ENCODE data around the gene VPS41. TPM values are rescaled to one million over a fixed set of nuclear protein-coding genes. Genes with fewer than 3 reads are reported as not detected.

The VPS41 gene
- total and polyA plus RNA-seq, 2 of the 13 experiments (the other 11 are each of a cell fraction or from before 2014, with no cell fraction given) = 12.1 to 43.4 TPM

DNA sequence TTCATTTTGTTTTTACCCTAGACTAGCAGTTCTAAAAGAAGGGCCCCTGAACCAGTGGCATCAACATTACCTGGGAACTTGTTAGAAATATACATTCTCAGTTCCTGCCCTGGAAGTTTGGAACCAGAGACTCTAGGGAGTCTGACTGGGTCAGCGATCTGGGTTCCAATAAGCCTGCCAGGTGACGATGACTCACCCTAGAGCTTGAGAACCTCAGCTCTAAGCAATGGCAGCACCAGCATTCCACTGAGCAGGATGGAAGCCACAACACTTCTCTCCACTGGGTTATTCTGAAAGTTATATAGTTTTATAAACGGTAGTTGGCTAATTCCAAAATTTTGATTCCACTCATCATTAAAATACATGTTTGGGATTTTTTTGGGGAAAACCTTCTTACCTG, 180.8 kb downstream of the VPS41 start:
- Histone ChIP-seq H4K20me1 (ENCODE audit: insufficient read depth, low read length) (no peaks in the 10 kb centered on the region), H3K27me3 (ENCODE audit: control insufficient read depth in 1 of 2, insufficient read depth in 2 of 2, low read length in 2 of 2) (no peaks in the 10 kb centered on the region), H2AFZ (ENCODE audit: low read length) (no peak overlapping the region), H3K79me2 (ENCODE audit: insufficient read depth, low read length) (no peaks in the 10 kb centered on the region), H3K27ac (ENCODE audit: extremely low read length, insufficient read depth, low read length) (no peak overlapping the region), H3K9ac (ENCODE audit: insufficient read depth, low read depth, low read length) (no peak overlapping the region), H3K4me3 (replicated peaks in 1 of 3; ENCODE audit: insufficient read depth in 1 of 3, low read depth in 2 of 3, low read length in 3 of 3) (no peak overlapping the region), H3K4me1 (ENCODE audit: insufficient read depth, low read length) (no peaks in the 10 kb centered on the region), H3K9me3 (ENCODE audit: low read length) (no peaks in the 10 kb centered on the region), H3K36me3 (replicated peaks in 1 of 2; ENCODE audit: control insufficient read depth in 1 of 2, insufficient read depth in 2 of 2, low read length in 2 of 2) (0 out of 5 replicates have a peak, but pooled peaks cover 0 to 7% of the 10 kb centered on the region in 2 experiments), H3K4me2 (ENCODE audit: low read depth, low read length) (no peak overlapping the region)
- BruUV-seq (replicated peaks) = no TSS peak
- in situ Hi-C loops (cut with HindIII; ENCODE audit: extremely low pct_ligation_motif_present, low pct_unique_long_range_greater_than_20kb) (no loop called here), intact Hi-C loops (cut with micrococcal nuclease; ENCODE audit: unreplicated experiment) (no loop called here)
- 97% methylated on average over 3 of the region's 3 CpGs for WGBS (ENCODE audit: low lambda C conversion rate)
- ATAC-seq (no peak), DNase-seq (ENCODE audit: low spot score) (no peak), FAIRE-seq (no peak)
- ChIA-PET POLR2A (no interaction called here), CTCF (ENCODE audit: low intra/inter-chr PET ratio, low total read pairs) (no interaction called here)
- no peak for TF ChIP-seq SIX4 (CRISPR knock-in tag; IDR thresholded peaks at IDR 0.05)
- TF ChIP-seq, protein P1, sequence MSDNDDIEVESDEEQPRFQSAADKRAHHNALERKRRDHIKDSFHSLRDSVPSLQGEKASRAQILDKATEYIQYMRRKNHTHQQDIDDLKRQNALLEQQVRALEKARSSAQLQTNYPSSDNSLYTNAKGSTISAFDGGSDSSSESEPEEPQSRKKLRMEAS (IDR thresholded peaks at IDR 0.05) = no peak
- no peak for TF ChIP-seq MTA3 (CRISPR knock-in tag; IDR thresholded peaks at IDR 0.05)
- no peak for TF ChIP-seq CHD2 (IDR thresholded peaks at IDR 0.05; ENCODE audit: low read depth, low read length)
- TF ChIP-seq, protein P2, sequence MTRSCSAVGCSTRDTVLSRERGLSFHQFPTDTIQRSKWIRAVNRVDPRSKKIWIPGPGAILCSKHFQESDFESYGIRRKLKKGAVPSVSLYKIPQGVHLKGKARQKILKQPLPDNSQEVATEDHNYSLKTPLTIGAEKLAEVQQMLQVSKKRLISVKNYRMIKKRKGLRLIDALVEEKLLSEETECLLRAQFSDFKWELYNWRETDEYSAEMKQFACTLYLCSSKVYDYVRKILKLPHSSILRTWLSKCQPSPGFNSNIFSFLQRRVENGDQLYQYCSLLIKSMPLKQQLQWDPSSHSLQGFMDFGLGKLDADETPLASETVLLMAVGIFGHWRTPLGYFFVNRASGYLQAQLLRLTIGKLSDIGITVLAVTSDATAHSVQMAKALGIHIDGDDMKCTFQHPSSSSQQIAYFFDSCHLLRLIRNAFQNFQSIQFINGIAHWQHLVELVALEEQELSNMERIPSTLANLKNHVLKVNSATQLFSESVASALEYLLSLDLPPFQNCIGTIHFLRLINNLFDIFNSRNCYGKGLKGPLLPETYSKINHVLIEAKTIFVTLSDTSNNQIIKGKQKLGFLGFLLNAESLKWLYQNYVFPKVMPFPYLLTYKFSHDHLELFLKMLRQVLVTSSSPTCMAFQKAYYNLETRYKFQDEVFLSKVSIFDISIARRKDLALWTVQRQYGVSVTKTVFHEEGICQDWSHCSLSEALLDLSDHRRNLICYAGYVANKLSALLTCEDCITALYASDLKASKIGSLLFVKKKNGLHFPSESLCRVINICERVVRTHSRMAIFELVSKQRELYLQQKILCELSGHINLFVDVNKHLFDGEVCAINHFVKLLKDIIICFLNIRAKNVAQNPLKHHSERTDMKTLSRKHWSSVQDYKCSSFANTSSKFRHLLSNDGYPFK (CRISPR knock-in tag; IDR thresholded peaks at IDR 0.05; ENCODE audit: borderline replicate concordance) = no peak
- TF ChIP-seq, protein P3, sequence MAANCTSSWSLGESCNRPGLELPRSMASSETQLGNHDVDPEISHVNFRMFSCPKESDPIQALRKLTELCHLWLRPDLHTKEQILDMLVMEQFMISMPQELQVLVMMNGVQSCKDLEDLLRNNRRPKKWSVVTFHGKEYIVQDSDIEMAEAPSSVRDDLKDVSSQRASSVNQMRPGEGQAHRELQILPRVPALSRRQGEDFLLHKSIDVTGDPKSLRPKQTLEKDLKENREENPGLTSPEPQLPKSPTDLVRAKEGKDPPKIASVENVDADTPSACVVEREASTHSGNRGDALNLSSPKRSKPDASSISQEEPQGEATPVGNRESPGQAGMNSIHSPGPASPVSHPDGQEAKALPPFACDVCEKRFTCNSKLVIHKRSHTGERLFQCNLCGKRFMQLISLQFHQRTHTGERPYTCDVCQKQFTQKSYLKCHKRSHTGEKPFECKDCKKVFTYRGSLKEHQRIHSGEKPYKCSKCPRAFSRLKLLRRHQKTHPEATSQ (CRISPR knock-in tag; IDR thresholded peaks at IDR 0.05; ENCODE audit: borderline replicate concordance) = no peak
- no peak for TF ChIP-seq ZNF567 (CRISPR knock-in tag; IDR thresholded peaks at IDR 0.05; ENCODE audit: borderline replicate concordance)
- TF ChIP-seq ZNF138 (CRISPR knock-in tag; IDR thresholded peaks at IDR 0.05; ENCODE audit: low read depth) = no peak
- no peak for TF ChIP-seq SOX6 (IDR thresholded peaks at IDR 0.05)
- TF ChIP-seq SOX6 (CRISPR knock-in tag; IDR thresholded peaks at IDR 0.05) = no peak
- no peak for TF ChIP-seq MXD4 (CRISPR knock-in tag; IDR thresholded peaks at IDR 0.05)
- no peak for TF ChIP-seq ZNF687 (CRISPR knock-in tag; IDR thresholded peaks at IDR 0.05)
- TF ChIP-seq, protein P4, sequence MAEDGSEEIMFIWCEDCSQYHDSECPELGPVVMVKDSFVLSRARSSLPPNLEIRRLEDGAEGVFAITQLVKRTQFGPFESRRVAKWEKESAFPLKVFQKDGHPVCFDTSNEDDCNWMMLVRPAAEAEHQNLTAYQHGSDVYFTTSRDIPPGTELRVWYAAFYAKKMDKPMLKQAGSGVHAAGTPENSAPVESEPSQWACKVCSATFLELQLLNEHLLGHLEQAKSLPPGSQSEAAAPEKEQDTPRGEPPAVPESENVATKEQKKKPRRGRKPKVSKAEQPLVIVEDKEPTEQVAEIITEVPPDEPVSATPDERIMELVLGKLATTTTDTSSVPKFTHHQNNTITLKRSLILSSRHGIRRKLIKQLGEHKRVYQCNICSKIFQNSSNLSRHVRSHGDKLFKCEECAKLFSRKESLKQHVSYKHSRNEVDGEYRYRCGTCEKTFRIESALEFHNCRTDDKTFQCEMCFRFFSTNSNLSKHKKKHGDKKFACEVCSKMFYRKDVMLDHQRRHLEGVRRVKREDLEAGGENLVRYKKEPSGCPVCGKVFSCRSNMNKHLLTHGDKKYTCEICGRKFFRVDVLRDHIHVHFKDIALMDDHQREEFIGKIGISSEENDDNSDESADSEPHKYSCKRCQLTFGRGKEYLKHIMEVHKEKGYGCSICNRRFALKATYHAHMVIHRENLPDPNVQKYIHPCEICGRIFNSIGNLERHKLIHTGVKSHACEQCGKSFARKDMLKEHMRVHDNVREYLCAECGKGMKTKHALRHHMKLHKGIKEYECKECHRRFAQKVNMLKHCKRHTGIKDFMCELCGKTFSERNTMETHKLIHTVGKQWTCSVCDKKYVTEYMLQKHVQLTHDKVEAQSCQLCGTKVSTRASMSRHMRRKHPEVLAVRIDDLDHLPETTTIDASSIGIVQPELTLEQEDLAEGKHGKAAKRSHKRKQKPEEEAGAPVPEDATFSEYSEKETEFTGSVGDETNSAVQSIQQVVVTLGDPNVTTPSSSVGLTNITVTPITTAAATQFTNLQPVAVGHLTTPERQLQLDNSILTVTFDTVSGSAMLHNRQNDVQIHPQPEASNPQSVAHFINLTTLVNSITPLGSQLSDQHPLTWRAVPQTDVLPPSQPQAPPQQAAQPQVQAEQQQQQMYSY (CRISPR knock-in tag; IDR thresholded peaks at IDR 0.05) = no peak

Data from HepG2 (cell line).